GM08714 (cell line): Measurements from ENCODE around the gene SMAD4.

Experiments used
- H3K4me3 ChIP-seq: fragments of 200-500 bp; sonication (Bioruptor generic); 2 replicates; pipeline ENCODE4 v1.5.1; 2014; ENCODE audit warnings: mild to moderate bottlenecking, low read length, inconsistent platforms
- ZNF274 ChIP-seq: IDR thresholded peaks from 2 replicates; pipeline ENCODE4 v1.6.1; 2012; ENCODE audit warnings: mild to moderate bottlenecking, low read depth, low read length

SMAD4 gene

GRCh38 chr18:51123481-51123880, 93.5 kb downstream of the SMAD4 start:
- H3K4me3 ChIP-seq = no peak overlapping the region
- TF ChIP-seq ZNF274 = no peak

DNA sequence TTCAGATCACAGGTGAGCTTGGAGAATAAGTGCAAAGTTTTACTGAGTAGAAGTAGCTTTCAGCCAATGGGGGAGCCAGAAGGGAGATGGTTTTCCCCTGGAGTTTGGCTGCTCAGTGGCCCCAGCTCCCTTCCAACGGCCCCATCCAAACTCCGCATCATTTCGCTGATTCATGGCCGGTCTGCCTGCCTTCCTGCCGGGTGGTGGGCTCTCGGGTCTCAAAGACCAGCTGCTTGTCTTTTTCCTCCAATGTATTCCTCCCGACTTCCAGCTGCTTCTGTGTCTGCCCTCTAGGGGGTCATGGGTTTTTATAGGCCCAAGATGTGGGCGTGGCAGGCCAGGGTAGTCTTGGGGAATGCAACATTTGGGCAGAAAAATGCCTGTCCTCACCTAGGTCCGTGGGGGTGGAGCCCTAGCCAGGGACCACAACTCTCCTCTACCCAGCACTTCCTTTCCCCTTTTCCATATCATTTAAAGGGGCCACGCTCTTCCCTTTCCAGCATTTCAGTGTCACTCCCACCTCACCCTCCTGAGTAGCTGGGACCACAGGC, 94.0 kb downstream of the SMAD4 start:
- TF ChIP-seq ZNF274 = no peak
- no peak overlapping the region for H3K4me3 ChIP-seq

DNA sequence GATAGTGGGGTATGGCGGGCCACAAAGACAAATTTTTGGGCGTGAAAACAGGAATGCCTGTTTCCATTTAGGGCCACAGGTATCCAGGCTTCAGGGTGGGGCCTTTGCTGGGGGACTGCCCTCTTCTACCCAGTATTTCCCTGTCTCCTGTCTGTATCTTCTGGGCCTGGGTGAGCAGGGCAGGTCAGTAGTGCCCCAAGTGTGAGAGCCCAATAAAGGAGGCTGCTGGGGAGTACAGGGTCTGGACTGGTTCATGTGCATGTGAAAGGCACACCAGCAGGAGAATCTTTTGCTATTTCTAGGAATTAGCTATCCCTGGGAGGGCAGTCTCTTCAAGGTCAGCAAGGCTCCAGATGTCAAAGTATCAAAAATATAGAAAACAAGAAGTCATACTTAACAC, 96.0 kb downstream of the SMAD4 start:
- TF ChIP-seq ZNF274 = no peak
- H3K4me3 ChIP-seq = no peak overlapping the region

DNA sequence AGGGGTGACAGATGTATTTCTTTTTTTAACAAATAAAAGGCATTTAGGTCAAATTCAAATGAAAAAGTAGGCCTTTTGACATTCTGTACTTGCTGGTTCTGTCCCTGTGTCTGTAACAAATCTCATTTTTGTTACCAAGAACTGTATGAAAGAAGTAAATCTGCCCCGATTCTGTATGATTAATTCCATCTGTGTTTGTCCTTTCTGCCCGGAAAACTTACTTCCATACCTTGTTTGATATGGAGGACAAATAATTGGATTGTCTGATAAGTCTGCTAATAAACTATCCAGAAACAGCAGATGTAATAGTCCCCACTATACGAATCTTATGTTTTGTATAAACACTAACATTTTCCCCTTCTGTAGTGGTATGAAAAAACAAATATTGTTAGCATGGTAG, 97.7 kb downstream of the SMAD4 start:
- H3K4me3 ChIP-seq = no peak overlapping the region
- no peak for TF ChIP-seq ZNF274

GRCh38 chr18:51128533-51128932, 98.5 kb downstream of the SMAD4 start:
- TF ChIP-seq ZNF274 = no peak
- no peak overlapping the region for H3K4me3 ChIP-seq

GRCh38 chr18:51132256-51132935, 102.4 kb downstream of the SMAD4 start:
- TF ChIP-seq ZNF274 = no peak
- H3K4me3 ChIP-seq = no peak overlapping the region

- H3K4me3 ChIP-seq = no peak overlapping the region
Measured at GRCh38 chr18:51133580-51134160, 103.7 kb downstream of the SMAD4 start.

More at GRCh38 chr18:51133580-51134160, 103.7 kb downstream of the SMAD4 start:
- TF ChIP-seq ZNF274 = no peak
